CD4-positive, CD25-positive, alpha-beta regulatory T cell (primary cell): Measurements from ENCODE around the gene PTPRN2. TPM values are rescaled to one million over a fixed set of nuclear protein-coding genes. Genes with fewer than 3 reads are reported as not detected.

Experiments used
- ATAC-seq, 2 donors: fragments of 150-1000 bp; cut with Tn5 transposase; one replicate each; pipeline ENCODE4 v1.10.0; 2021; ENCODE audit warnings: low read depth in 2 of 2, moderate number of reproducible peaks in 2 of 2, moderate library complexity in 1 of 2
- DNase-seq, 3 donors: peaks; one replicate each; pipeline versions ENCODE4 v3.0.0 to v3.0.0-alpha.2; 2012 to 2022; ENCODE audit warnings: mixed read lengths in 1 of 3
- H3K27ac ChIP-seq: one replicate; pipeline ENCODE4 v1.7.0; 2013; ENCODE audit warnings: mild to moderate bottlenecking, low read length; ENCODE audit not compliant: insufficient read depth, poor library complexity, severe bottlenecking
- H3K27me3 ChIP-seq: one replicate; pipeline ENCODE4 v1.7.0; 2013; ENCODE audit warnings: low read length; ENCODE audit not compliant: control insufficient read depth, insufficient read depth
- H3K36me3 ChIP-seq: one replicate; pipeline ENCODE4 v1.7.0; 2013; ENCODE audit warnings: mild to moderate bottlenecking, low read length, moderate library complexity; ENCODE audit not compliant: control insufficient read depth, insufficient read depth
- H3K4me1 ChIP-seq: 2 replicates; pipeline ENCODE4 v1.7.0; 2013; ENCODE audit warnings: mild to moderate bottlenecking, low read length; ENCODE audit not compliant: insufficient read depth, control insufficient read depth, poor library complexity, severe bottlenecking
- H3K4me3 ChIP-seq: one replicate; pipeline ENCODE4 v1.7.0; 2013; ENCODE audit warnings: low read depth, mild to moderate bottlenecking, low read length, moderate library complexity
- H3K9me3 ChIP-seq, 2 experiments: 1 replicate in 1 of 2; 2 replicates in 1 of 2; pipeline ENCODE4 v1.7.0; 2013; ENCODE audit warnings: low read length in 2 of 2, mild to moderate bottlenecking in 1 of 2, moderate library complexity in 1 of 2; ENCODE audit not compliant: control insufficient read depth in 2 of 2
- H3K27ac Mint-ChIP-seq, 3 donors: one replicate each; pipeline ENCODE4 v1.8.0; 2020 to 2022; ENCODE audit warnings: mild to moderate bottlenecking in 3 of 3, mixed read lengths in 3 of 3, moderate library complexity in 2 of 3
- H3K27me3 Mint-ChIP-seq: one replicate; pipeline ENCODE4 v1.8.0; 2022; ENCODE audit warnings: mild to moderate bottlenecking, mixed read lengths
- H3K36me3 Mint-ChIP-seq: one replicate; pipeline ENCODE4 v1.8.0; 2020; ENCODE audit warnings: mixed read lengths
- H3K4me1 Mint-ChIP-seq, 4 donors: one replicate each; pipeline ENCODE4 v1.8.0; 2020 to 2022; ENCODE audit warnings: mixed read lengths in 4 of 4, mild to moderate bottlenecking in 1 of 4
- H3K4me3 Mint-ChIP-seq, 4 donors: one replicate each; pipeline ENCODE4 v1.8.0; 2020 to 2022; ENCODE audit warnings: mild to moderate bottlenecking in 4 of 4, mixed read lengths in 4 of 4, moderate library complexity in 3 of 4
- H3K9me3 Mint-ChIP-seq, 7 donors: one replicate each; pipeline ENCODE4 v1.8.0; 2020 to 2022; ENCODE audit warnings: mixed read lengths in 7 of 7, mild to moderate bottlenecking in 3 of 7, moderate library complexity in 2 of 7
- polyA plus RNA-seq, 4 donors: library from polyadenylated mRNA; unstranded; fragments of 300-500 nt; fragmentation: Illumina TruSeq; gene quantifications; one replicate each; pipeline ENCODE4 v1.2.3, GENCODE V29; 2021
- total RNA-seq: library from RNA; stranded (reverse); gene quantifications from one replicate; pipeline ENCODE4 v1.2.3, GENCODE V29; 2022

Gene PTPRN2
- total and polyA plus RNA-seq, 5 donors from 2014 or later, result 1.6 to 4.7 (median 2.7) TPM

DNA sequence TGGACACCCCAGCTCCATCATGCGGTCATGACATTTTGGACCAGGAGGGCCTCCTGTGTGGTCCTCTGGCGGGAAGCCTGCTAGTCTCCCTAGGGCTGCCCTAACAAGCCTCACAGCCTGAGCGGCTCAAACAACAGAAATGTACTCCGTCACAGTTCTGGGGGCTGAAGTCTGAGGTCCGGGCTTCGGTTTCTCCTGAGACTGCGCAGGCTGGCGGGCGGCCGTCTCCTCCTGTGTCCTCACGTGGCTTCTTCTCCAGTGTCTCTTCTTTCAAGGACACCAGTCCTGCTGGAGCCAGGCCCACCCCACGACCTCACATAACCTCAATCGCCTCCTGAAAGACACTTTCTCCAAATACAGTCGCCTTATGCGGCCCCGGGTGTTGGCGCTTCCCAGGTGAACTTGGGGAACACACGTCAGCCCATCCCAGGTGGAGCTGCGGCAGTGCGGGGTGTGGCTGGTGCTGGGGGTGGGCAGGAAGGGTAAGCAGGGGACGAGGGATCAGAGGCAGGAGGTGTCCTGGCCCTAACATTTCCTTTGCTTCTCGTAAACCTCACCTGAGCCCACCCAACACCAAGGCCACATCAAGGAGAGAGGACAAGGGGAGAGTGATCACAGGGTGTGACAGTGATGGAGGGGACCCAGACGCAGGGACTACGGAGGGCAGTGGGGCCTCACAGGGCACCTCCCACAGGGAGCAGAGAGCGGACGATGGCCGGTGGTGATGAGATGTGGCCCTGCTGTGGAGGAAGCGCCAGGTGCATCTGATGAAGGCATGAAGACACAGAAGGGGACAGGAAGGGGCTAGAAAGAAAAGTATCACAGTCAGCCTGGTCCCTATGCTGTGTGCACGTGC, 580.6 kb downstream of the PTPRN2 start:
- Histone ChIP-seq H3K9me3 (no peaks in the 10 kb centered on the region), H3K36me3 (no peaks in the 10 kb centered on the region), H3K4me1 (no peaks in the 10 kb centered on the region), H3K4me3 (no peak overlapping the region), H3K27me3 (no peaks in the 10 kb centered on the region), H3K27ac (no peak overlapping the region)
- Mint-ChIP-seq H3K36me3 (no peaks in the 10 kb centered on the region), H3K27me3 (peaks cover 4% of the 10 kb centered on the region), H3K4me1 (peaks cover 0 to 17% (median 2%) of the 10 kb centered on the region in 4 donors), H3K27ac (peak overlapping the region in 1 of 3 donors; percentile 31), H3K4me3 (no peak overlapping the region), H3K9me3 (no peaks in the 10 kb centered on the region)
- no peak for ATAC-seq
- no peak for DNase-seq

DNA sequence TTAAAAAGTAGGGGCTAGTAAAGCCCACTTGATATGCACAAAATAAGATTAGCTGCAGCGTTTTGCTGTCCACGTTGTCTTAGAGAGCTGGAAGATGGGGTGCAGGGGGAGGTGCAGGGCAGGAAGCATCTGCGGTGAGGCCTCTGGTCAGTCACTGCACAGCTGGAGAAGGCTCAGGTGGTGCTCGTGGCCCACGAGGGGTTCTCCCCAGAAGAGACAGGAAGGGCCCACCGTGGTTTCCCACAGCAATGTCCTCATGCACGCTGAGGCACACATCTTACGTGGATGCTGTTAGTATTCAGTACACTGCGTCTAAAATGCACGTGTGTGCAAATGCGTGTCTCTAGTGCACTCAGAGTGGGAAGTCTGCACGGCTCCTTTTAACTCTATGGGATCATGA, 582.1 kb downstream of the PTPRN2 start:
- H3K9me3 Mint-ChIP-seq, result no peaks in the 10 kb centered on the region
- H3K27ac ChIP-seq, result no peak overlapping the region
- no peaks in the 10 kb centered on the region for H3K36me3 Mint-ChIP-seq
- H3K27ac Mint-ChIP-seq, result no peak overlapping the region
- no peaks in the 10 kb centered on the region for H3K36me3 ChIP-seq
- H3K27me3 ChIP-seq, result no peaks in the 10 kb centered on the region
- H3K27me3 Mint-ChIP-seq, result peaks cover 4% of the 10 kb centered on the region
- DNase-seq (no peak), ATAC-seq (no peak)
- no peak overlapping the region for H3K4me3 ChIP-seq
- H3K9me3 ChIP-seq, result no peaks in the 10 kb centered on the region
- H3K4me3 Mint-ChIP-seq, result no peak overlapping the region
- peaks cover 0 to 4% (median 0%) of the 10 kb centered on the region in 4 donors for H3K4me1 Mint-ChIP-seq
- H3K4me1 ChIP-seq, result no peaks in the 10 kb centered on the region

DNA sequence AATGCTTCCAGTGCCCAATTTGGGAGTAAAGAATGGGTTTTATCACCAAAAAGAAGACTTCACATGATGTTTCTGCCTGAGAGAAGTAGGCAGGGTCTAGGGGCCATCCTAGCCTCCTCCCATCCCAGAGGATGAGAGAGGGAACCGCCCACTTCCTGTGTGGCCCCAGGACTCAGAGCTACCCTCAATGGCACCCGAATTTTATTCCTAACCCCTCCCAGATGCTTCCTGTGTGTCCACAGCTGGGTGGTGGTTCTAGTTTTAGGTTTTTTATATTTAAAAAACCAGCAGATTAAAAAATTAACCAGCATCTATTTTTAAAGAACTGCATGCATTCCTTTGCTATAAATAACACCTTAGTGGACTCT, 583.5 kb downstream of the PTPRN2 start:
- no peaks in the 10 kb centered on the region for H3K4me1 Mint-ChIP-seq
- H3K4me3 ChIP-seq, result no peak overlapping the region
- ATAC-seq (no peak), DNase-seq (no peak)
- H3K4me1 ChIP-seq, result no peaks in the 10 kb centered on the region
- no peak overlapping the region for H3K27ac Mint-ChIP-seq
- H3K9me3 ChIP-seq, result no peaks in the 10 kb centered on the region
- no peaks in the 10 kb centered on the region for H3K9me3 Mint-ChIP-seq
- peaks cover 4% of the 10 kb centered on the region for H3K27me3 Mint-ChIP-seq
- H3K27me3 ChIP-seq, result no peaks in the 10 kb centered on the region
- no peak overlapping the region for H3K4me3 Mint-ChIP-seq
- no peaks in the 10 kb centered on the region for H3K36me3 ChIP-seq
- no peaks in the 10 kb centered on the region for H3K36me3 Mint-ChIP-seq
- H3K27ac ChIP-seq, result no peak overlapping the region

DNA sequence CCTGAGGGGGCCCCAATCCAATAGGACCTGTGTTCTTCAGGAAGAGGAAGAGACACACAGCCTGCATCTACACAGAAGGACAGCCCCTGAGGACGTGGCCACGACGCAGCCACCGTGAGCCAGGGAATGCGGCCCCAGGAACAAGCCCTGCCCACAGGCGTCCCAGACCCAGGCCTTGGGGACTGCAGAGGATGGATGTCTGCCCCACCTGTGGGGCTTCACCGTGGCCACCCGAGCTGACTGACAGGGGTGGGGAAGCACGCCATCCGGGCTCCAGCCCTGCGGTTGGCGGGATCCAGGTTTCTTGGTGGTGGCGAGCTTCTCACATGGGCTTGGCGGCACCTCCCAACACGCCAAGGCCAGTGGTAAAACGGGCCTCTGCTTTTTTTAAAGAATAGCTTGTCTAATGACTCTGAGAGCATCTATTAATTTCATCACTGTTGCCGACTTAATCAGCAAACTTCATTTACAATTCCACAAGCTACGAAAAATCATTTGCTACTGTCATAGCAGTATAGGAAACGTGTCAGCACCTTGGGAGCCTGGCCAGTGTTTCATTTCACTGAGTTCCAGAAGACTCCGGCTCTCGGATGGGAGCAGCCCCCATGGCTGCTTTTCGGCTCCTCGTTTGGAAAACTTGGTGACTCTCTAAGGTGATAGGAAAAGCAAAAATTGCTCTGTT, 584.0 kb downstream of the PTPRN2 start:
- Histone ChIP-seq H3K27me3 (no peaks in the 10 kb centered on the region), H3K9me3 (no peaks in the 10 kb centered on the region), H3K36me3 (no peaks in the 10 kb centered on the region), H3K27ac (no peak overlapping the region), H3K4me3 (no peak overlapping the region), H3K4me1 (no peaks in the 10 kb centered on the region)
- no peak overlapping the region for H3K27ac Mint-ChIP-seq
- H3K9me3 Mint-ChIP-seq, result no peaks in the 10 kb centered on the region
- peaks cover 4% of the 10 kb centered on the region for H3K27me3 Mint-ChIP-seq
- ATAC-seq (no peak), DNase-seq (no peak)
- H3K4me1 Mint-ChIP-seq, result no peaks in the 10 kb centered on the region
- no peaks in the 10 kb centered on the region for H3K36me3 Mint-ChIP-seq
- H3K4me3 Mint-ChIP-seq, result no peak overlapping the region

DNA sequence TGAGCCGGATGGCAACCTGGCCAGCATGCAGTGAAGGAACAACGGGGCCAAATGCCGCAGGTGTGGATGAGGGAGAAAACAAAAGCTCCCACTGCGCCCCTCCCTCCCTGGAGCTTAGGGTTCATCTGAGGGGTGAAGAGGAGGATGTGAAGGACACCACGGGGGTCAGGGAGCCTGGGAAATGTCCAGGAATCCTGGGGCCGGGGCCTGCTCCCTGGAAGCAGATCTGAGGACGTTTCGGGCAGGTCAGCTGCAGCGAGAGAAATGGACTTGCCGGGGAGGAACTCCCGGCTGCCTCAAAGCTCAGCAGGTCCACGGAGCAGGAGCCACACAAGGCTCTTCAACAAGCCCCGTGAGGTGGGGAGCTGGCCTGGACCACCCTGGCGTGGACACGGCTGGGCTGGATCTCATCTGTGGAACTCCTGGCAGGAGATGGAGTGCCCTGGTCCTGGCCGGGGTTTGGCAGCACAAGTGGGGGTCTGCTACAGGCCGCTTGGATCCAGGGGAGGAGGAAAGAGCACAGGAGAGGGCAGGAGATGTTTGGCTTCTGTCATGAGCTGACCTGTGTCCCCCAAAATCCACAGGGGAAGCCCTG, 585.0 kb downstream of the PTPRN2 start:
- Mint-ChIP-seq H3K4me1 (no peaks in the 10 kb centered on the region), H3K9me3 (no peaks in the 10 kb centered on the region)
- H3K4me1 ChIP-seq, result no peaks in the 10 kb centered on the region

DNA sequence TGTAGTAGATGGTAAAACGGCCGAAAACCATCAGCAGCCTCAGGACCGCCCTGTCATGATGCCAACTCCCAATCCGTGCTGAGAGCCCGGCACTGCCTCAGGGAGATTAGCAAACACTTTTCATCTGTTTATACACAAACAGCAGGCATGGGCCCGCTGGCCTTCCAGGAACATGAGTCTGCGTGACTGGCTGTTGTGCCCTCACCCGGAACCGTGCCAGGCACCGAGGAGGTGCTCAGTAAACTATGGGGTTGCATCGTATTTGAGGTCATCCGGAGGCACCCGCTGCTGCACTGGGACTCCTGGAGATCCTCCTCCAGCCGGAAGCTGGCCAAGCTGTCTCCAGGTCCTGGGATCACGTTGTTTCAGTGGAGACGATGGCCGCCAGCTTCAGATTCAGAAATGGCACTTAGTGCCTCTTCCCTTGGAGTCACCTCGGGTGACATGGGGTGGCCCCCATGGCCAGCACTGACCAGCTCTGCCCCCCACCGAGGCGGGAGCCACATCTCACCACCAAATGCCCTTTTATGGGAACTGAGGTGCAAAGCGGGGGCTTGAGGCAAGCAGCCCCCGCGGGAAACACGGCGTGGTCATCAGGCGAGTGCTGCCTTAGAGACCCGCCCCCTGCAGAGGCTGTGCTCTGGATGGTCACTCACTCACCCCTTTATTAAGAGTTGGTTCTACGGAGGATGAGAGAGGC, 585.9 kb downstream of the PTPRN2 start:
- no peaks in the 10 kb centered on the region for H3K36me3 ChIP-seq
- H3K36me3 Mint-ChIP-seq, result no peaks in the 10 kb centered on the region
- H3K9me3 ChIP-seq, result no peaks in the 10 kb centered on the region
- H3K27ac Mint-ChIP-seq, result no peak overlapping the region
- H3K9me3 Mint-ChIP-seq, result no peaks in the 10 kb centered on the region
- no peaks in the 10 kb centered on the region for H3K27me3 ChIP-seq
- no peak for ATAC-seq
- H3K27ac ChIP-seq, result no peak overlapping the region
- peaks cover 4% of the 10 kb centered on the region for H3K27me3 Mint-ChIP-seq
- no peak overlapping the region for H3K4me3 ChIP-seq
- no peaks in the 10 kb centered on the region for H3K4me1 ChIP-seq
- no peak for DNase-seq
- no peaks in the 10 kb centered on the region for H3K4me1 Mint-ChIP-seq
- no peak overlapping the region for H3K4me3 Mint-ChIP-seq

More for the DNA sequence above, 585.0 kb downstream of the PTPRN2 start:
- H3K4me3 ChIP-seq, result no peak overlapping the region
- Mint-ChIP-seq H3K4me3 (no peak overlapping the region), H3K27ac (peak overlapping the region in 1 of 3 donors; percentile 83), H3K36me3 (no peaks in the 10 kb centered on the region), H3K27me3 (peaks cover 4% of the 10 kb centered on the region)
- no peak overlapping the region for H3K27ac ChIP-seq
- DNase-seq (no peak), ATAC-seq (no peak)
- H3K9me3 ChIP-seq, result no peaks in the 10 kb centered on the region
- H3K27me3 ChIP-seq, result no peaks in the 10 kb centered on the region
- no peaks in the 10 kb centered on the region for H3K36me3 ChIP-seq

DNA sequence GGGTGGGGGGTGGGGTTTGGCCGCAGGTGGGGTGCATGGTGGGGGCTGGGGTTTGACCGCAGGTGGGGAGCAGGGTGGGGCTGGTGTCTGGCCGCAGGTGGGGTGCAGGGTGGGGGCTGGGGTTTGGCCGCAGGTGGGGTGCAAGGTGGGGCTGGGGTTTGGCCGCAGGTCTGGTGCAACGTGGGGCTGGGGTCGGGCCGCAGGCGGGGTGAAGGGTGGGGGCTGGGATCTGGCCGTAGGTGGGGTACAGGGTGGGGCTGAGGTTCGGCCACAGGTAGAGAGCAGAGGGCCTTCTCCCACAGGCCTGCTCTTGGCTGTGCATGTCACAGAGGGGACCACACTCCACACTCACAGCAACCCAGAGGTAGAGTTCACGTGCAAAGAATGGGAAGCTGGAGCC, 586.6 kb downstream of the PTPRN2 start:
- no peaks in the 10 kb centered on the region for H3K9me3 Mint-ChIP-seq
- H3K4me3 ChIP-seq, result no peak overlapping the region
- H3K27ac ChIP-seq, result no peak overlapping the region
- no peak overlapping the region for H3K27ac Mint-ChIP-seq
- H3K27me3 Mint-ChIP-seq, result no peaks in the 10 kb centered on the region
- no peak overlapping the region for H3K4me3 Mint-ChIP-seq
- ATAC-seq (no peak), DNase-seq (no peak)
- no peaks in the 10 kb centered on the region for H3K4me1 Mint-ChIP-seq
- no peaks in the 10 kb centered on the region for H3K9me3 ChIP-seq
- no peaks in the 10 kb centered on the region for H3K27me3 ChIP-seq
- no peaks in the 10 kb centered on the region for H3K36me3 ChIP-seq
- no peaks in the 10 kb centered on the region for H3K4me1 ChIP-seq
- H3K36me3 Mint-ChIP-seq, result no peaks in the 10 kb centered on the region
